Renal cortical epithelial cell (primary cell): ENCODE results near the gene INPP5J. TPM values are rescaled to one million over a fixed set of nuclear protein-coding genes. Genes with fewer than 3 reads are reported as not detected.

Experiments
- DNase-seq: peaks from one replicate; pipeline ENCODE4 v3.0.0-alpha.2; 2011; ENCODE audit warnings: low read depth
- total RNA-seq: library from RNA; depleted of rRNA; stranded (reverse); fragments of >200 nt; gene quantifications from 2 replicates; pipeline ENCODE4 v1.2.3, GENCODE V29; 2014

The INPP5J gene
- total RNA-seq, 1 donor from 2014 or later: 4.0 TPM

DNA sequence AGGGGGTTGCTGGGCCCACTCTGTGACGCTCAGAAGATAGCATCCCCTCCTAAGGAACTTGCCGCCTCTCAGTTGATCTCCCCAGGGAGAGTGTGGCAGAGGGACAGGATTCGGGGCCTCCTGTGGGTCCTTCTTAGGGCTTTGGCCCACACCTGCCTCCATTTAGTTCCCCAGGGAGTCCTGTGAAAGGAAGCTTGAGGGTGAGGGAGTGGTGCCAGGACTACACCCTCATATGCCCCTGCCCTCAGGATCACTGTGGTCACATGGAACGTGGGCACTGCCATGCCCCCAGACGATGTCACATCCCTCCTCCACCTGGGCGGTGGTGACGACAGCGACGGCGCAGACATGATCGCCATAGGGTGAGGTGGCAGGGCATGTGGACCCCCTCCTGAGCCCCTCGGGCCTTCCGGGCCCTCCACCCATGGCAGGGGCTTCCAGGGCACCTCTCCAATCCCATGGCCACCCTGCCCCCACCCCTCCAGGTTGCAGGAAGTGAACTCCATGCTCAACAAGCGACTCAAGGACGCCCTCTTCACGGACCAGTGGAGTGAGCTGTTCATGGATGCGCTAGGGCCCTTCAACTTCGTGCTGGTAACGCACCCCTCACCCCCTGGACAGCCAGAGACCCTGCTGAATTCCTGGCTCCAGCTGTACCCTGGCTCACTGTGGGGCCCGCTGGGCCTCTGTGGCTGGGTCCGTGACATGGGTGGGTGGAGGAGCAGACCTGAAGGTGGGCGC is 3.5 kb downstream of the INPP5J start:
- DNase-seq: no peak

DNA sequence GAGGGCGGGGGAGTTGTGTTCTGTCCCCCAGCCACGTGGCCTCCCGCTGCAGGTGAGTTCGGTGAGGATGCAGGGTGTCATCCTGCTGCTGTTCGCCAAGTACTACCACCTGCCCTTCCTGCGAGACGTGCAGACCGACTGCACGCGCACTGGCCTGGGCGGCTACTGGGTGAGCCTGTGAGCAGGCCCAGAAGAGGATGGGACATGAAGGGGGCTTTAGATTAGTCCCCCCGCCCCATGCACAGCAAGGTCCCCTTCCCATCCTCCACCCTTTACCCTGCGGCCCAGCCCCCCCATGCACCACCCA is 4.1 kb downstream of the INPP5J start:
- DNase-seq: no peak

DNA sequence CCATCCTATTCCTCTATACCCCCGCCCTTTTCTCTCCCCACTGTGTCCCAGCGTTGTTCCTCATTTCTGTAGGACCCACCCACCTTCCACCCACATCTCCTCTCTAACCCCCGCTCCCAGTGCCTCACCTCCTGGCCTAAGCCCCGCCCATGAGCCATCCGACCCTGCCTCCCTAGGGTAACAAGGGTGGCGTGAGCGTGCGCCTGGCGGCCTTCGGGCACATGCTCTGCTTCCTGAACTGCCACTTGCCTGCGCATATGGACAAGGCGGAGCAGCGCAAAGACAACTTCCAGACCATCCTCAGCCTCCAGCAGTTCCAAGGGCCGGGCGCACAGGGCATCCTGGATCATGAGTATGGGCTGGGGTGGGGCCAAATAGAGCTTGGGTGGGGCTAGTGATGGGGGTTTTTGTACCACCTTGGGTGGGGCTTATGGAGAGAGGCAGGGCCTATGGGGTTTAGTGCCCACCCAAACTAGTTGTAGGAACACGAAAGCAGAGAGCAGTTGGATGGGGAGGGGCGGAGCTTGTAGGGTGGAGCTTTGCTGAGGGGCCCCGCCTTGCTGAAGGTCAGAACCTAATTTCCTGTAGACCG is 4.5 kb downstream of the INPP5J start:
- DNase-seq: no peak

DNA sequence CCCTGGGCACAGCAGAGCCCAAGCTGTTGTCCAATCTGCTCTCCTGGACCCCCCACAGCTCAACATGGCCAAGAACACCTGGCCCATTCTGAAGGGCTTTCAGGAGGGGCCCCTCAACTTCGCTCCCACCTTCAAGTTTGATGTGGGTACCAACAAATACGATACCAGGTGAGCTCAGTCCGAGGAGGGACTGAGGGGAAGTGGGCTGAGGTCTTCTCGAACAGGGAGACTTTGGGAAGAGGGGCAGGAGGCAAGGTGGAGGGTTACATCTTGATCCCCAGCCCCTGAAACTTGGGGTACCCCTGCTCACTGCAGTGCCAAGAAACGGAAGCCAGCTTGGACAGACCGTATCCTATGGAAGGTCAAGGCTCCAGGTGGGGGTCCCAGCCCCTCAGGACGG is 5.4 kb downstream of the INPP5J start:
- no peak for DNase-seq

- no peak for DNase-seq
Measured at GRCh38 chr22:31130873-31131272, 8.1 kb downstream of the INPP5J start.

DNA sequence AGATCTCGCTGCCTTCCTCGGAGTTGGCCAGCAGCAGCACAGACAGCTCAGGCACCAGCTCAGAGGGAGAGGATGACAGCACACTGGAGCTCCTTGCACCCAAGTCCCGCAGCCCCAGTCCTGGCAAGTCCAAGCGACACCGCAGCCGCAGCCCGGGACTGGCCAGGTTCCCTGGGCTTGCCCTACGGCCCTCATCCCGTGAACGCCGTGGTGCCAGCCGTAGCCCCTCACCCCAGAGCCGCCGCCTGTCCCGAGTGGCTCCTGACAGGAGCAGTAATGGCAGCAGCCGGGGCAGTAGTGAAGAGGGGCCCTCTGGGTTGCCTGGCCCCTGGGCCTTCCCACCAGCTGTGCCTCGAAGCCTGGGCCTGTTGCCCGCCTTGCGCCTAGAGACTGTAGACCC is 11.1 kb downstream of the INPP5J start:
- DNase-seq: no peak

DNA sequence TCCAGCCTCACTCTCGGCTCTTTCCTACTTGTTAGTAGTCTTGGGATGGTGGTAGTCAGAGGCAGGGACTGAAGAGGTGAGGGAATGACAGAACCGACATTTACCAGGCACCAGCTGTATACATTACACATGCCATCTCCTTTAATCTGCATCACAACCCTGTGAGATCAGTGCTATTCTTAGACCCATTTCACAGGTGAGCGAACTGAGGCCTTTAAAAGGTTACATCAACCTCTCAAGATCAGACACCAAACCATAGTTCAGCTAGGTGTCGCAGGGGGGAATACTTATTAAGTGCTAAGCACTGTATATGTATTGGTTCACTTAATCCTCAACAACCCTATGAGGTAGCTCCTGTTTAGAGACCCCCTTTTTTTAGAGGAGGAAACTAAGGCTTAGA is 11.9 kb downstream of the INPP5J start:
- DNase-seq: no peak

- no peak for DNase-seq
Measured at GRCh38 chr22:31135706-31136105, 12.9 kb downstream of the INPP5J start.

- DNase-seq: no peak
Measured at GRCh38 chr22:31136155-31136554, 13.4 kb downstream of the INPP5J start.

DNA sequence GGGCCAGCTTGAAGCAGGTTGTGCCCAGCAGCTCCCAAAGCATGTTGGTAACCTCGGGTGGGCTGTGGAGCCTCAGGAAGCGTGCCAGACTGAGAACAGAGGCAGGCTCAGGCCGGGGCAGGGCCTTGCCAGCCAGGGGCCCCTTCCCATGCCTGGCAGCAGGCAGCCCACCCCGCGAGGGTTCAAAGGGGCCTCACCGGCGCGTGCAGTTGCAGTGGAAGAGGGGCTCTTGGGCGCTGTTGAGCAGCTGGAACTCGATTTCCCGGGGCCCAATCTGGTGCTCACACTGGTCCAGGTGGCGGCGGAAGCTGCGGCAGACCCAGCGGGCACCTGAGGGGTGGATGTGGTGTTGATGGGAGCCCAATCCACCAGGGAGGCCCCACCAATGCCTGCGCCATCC is 13.9 kb downstream of the INPP5J start:
- DNase-seq: no peak

DNA sequence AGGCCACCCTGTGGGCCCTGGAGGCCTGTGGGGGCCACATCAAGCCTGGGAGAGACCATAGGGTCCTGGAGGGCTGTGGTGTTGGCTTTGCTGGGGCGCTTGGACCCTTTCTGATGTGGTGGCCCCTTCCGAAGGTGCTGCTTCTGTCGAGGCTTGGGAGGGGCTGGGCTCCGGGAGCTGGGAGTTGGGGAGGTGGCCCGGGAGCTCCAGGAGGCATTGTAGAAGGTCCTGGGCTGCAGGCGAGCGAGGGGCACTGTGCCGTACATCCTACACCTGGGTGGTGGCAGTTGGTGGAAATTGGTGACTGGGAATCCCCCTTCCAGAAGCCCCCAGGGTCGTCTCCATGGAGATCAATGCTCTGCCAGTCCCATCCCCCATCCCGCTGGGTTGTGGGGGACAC is 15.0 kb downstream of the INPP5J start:
- no peak for DNase-seq

DNA sequence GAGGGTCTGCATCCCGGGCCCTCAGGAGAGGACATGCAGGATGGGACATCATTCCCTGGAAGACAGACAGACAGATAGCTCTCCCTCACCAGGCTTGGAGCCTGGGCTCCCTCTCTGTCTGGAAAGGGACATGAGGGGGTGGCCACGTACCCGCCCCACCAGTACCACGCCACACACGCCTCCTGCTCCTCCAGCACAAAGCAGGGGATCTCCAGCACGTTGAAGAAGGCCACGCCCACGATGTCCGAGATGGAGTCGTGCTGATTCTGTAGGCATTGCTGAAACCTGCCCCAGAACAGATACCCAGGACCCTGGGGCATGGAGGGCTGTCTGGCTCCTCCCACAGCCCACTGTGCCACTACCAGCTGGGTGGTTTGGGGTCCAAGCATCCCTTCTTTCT is 15.4 kb downstream of the INPP5J start:
- no peak for DNase-seq

- no peak for DNase-seq
Measured at GRCh38 chr22:31139066-31139465, 16.3 kb downstream of the INPP5J start.

DNA sequence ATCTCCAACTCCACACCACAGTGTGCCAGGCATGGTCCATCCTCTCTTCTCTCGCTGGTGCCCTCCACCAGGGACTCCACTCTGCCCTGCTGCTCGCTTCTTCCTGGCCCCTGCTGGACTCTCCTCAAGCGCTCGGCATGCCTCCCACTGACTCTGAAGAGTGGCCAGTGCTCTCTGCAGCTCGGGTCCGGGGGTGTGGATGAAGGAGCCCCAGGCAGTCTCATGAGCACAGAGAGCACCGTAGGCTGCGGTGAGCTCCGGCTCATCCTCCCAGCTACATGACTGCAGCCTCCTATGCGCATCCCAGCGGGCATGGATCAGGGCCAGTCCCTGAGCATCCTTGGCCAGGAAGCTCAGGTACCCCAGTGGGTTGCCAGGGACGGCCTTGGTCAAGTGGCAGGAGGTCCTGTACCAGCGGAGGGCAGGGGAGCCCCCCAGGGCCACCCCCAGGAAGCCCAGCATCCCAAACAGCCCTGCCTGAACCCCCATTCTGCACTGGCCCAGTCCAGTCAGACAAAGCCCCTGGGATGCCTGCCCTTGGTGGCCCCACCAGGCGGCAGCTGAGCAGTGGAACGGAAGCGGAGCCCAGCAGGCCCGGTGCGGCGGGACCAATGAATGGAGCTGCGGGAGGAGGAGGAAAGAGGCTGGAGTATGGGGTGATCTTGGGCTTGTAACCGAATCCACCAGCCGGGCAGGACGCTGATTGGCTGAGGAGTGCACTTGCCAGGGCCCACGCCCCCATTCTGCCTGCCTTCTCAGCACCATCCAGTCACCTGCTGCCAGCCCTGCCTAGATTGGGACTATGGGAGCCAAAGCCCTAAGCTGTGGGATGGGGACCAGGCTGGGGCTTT is 17.3 kb downstream of the INPP5J start, which contains the start of gene PLA2G3:
TSS of gene PLA2G3 (minus strand) at position 643 of the 851 bp plus-strand sequence. CDS start at position 489, 154 bp downstream.
- peak; percentile 26 for DNase-seq

GRCh38 chr22:31140746-31141145 is 18.0 kb downstream of the INPP5J start:
- DNase-seq: no peak

DNA sequence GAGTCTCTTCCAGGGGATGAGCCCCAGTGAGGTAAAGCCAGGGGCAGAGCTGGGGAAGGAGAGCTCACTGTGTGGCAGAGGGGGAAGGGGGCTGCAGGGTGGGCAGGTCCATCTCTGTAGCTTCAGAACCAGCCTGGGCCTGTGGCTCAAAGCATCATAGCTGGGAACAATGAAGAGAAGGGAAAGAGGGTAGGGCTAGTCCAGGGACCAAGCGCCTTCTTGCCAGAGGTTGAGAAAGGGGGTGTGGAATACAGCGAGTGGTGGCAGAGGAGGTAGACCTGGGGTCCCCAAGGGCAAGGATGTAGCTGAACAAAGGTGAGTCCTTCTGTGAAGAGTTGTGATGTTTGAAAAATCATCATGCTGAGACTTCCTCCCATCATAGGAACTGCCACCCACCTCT is 18.8 kb downstream of the INPP5J start:
- no peak for DNase-seq

- DNase-seq: no peak
Measured at GRCh38 chr22:31142285-31142684, 19.5 kb downstream of the INPP5J start.

DNA sequence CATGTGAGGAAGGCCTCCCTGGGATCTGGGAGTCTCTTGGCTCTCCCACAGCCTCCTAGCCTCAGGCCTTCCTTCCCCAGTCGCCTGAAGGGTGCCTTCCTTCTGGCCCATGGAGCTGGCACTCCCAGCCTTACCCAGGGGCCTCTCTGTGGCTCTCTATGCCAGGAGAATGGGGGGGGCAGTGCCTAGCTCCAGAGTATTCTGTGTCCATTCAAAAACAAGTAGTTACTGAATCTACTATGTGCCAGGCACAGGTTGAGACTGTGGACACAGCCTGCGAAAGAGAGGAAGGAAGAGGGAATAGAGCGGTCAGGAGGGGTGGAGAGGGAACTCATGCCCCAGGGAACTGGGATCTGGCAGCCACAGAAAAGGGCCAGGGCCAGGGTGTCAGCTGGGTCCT is 20.3 kb downstream of the INPP5J start:
- no peak for DNase-seq

GRCh38 chr22:31143537-31143936 is 20.8 kb downstream of the INPP5J start:
- no peak for DNase-seq

DNA sequence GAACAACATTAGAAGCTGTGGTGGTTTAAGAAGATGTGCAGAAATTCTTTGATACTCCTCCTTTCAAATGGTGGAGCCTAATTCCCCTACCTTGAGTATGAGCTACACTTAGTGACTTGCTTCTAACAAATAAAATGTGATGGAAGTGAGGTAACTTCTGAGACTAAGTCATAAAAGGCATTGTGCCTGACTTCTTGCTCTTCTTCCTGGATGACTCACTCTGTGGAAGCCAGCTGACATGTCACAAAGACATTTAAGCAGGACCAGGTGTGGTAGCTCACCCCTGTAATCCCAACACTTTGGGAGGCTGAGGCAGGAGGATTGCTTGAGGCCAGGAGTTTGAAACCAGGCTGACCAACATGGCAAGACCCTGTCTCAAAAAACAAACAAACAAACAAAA is 21.5 kb downstream of the INPP5J start:
- DNase-seq: peak; percentile 37

- no peak for DNase-seq
Measured at GRCh38 chr22:31148488-31148887, 25.7 kb downstream of the INPP5J start.

DNA sequence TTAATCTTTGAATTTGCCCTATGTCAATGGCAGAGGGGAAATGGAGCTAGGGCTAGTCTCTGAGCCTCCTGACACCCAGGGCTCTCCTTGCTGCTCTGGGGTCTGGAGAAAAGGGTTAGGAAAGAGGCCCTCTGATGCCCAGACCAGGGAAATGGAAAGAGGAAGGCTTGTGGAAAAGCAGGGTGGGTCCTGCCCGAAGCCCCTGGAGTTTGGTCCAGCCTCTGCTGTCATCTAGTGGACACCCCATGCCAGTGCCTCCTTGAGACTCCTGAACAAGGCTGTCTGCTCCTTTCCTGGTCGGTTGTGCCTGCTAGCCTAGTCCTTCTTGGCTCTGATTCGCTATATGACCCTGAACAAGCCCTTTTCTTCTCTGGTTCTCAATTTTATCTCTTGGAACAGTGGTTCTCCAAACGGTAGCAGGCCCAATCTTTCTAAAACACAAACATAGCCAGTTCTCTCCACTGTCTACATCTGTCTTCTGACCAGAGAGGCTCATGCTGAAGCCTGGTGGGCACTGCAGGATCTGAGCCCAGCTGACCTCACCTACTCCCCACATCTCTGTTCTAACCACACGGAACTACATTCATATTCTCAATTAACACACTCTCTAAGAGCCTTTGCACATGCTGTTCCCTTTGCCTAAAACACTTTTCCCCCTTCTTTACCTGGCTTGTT is 26.3 kb downstream of the INPP5J start:
- peak; percentile 60 for DNase-seq
